Stimulated activated CD8-positive, alpha-beta memory T cell treated with anti-CD3 and anti-CD28 coated beads, Interleukin-4, amount 100 ng/mL, for 24 hours (primary cell): ENCODE measurements around the gene FYB2.

Experiments
- DNase-seq: peaks from one replicate; pipeline ENCODE4 v3.0.0-alpha.2; 2020; ENCODE audit warnings: low read depth

Gene FYB2, protein sequence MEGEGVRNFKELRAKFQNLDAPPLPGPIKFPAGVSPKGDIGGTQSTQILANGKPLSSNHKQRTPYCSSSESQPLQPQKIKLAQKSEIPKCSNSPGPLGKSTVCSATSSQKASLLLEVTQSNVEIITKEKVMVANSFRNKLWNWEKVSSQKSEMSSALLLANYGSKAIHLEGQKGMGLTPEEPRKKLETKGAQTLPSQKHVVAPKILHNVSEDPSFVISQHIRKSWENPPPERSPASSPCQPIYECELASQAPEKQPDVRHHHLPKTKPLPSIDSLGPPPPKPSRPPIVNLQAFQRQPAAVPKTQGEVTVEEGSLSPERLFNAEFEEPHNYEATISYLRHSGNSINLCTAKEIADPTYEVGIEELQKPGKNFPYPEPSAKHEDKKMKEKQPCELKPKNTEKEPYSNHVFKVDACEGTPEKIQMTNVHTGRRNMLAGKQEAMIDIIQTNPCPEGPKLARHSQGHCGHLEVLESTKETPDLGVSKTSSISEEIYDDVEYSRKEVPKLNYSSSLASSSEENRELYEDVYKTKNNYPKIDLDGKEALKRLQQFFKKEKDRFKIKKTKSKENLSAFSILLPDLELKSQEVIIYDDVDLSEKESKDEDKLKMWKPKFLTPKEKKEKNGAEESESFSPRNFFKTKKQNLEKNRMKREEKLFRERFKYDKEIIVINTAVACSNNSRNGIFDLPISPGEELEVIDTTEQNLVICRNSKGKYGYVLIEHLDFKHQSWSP

GRCh38 chr1:56819387-56819899, at the start of gene FYB2:
TSS of gene FYB2 (minus strand) at chr1:56819404. CDS start at chr1:56819290, 114 bp downstream.
- no peak for DNase-seq

GRCh38 chr1:56868761-56869160, 49.6 kb upstream of the FYB2 start:
- no peak for DNase-seq

DNA sequence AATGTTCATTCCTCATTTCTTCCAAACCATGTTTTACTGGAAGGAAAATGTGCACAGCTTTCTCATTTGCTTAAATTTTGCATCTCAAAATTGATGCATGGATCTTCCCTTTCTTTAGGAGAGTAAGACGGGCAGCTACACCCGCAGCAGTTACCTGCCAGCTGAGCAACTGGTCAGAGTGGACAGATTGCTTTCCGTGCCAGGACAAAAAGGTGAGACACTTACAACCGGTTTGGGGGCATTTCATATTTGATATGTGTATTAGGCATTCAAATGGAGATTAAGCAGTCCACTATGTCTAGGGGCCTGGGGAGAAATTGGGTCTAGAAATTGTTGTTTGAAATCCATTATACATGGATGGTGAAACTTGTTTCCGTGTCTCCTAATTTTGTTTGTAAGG, 48.3 kb upstream of the FYB2 start:
- DNase-seq, result no peak

- DNase-seq, result no peak
Observed at GRCh38 chr1:56866656-56867055, 47.5 kb upstream of the FYB2 start.

- DNase-seq, result no peak
Observed at GRCh38 chr1:56864430-56864829, 45.2 kb upstream of the FYB2 start.

- no peak for DNase-seq
Observed at GRCh38 chr1:56863265-56863992, 44.2 kb upstream of the FYB2 start.

DNA sequence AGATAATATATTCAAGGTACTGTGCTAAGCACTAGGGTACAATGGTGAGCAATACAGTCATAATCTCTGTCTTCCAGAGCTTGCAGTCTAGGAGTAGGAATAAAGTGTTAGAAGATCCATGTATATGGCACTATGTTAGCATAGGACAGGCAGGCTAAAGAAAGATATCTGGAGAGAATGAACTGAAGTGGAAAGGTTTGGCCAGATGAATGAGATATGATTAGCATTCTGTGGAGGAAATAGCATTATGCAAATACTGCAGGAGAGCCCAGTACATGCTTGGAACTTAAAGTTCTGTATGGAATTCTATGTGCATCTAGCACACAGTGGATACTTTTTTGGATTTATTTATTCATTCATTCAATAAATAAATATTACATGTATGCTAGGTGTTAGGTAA, 40.1 kb upstream of the FYB2 start:
- no peak for DNase-seq

DNA sequence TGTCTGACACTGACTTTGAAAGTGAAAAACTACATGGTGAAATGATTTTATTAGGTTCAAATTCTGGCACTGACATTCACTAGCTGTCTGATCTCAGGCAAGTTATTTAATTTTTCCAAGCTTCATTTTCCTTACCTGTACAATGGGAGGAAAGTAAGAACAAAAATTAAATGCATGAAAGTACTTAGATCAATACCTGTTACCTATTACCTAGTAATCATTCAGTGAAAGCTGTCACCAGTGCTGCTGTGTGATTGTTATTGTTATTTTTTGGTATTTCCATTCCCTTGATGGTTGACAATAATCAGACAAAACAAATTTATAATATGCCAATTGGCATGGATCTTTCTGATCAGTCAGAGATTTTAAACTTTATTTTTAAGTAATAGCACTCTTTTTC, 37.0 kb upstream of the FYB2 start:
- no peak for DNase-seq

- no peak for DNase-seq
Observed at GRCh38 chr1:56855190-56855589, 36.0 kb upstream of the FYB2 start.

DNA sequence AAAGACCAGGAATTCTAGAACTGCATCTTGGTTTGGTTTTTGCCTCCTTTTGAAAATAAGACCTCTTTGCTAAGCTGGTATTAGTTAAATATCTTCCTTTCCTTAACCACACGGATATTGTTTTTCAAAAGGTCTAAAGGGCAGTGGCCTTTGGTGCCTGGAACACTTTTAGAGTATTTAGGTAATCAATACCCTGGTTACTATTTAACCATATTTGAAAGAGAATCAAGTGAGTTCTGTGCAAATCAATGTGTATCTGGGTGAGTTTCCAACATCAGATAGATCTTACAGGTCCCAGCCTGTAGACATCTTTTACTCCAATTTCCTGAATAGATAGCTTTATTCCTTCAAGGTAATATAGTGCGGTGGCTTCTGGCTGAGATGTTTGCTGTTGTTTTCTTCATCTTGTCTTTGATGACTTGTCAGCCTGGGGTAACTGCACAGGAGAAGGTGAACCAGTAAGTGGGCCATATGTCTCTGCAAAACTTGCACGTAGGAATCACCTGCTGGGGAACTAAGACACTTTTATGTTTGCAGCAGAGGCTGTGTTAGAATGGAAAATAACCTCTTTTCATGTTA, 35.4 kb upstream of the FYB2 start, which contains the start of gene C8A:
C8A (plus strand) TSS at position 277 of the 579 bp plus-strand sequence; CDS start at position 382, 105 bp downstream.
- DNase-seq, result no peak

GRCh38 chr1:56852476-56852875, 33.3 kb upstream of the FYB2 start:
- no peak for DNase-seq

DNA sequence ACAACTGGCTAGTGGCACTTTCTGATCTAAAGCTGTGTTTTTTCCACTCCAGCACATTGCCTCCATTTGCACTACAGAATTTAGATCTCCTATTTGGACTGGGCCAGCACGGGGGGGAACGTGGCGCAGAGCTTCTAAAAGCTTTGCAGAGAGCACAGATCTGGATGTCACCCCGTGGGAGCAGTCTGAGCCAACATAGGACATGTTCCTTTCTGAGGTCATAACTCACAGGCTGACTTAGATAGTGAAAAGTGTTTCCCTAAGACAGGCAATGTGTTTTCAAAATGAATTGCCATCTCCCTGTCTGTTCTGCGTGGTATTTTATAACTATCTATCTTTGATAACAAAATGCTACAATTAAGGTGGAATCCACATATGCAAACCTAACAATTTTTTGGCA, 31.7 kb upstream of the FYB2 start:
- no peak for DNase-seq

- no peak for DNase-seq
Observed at GRCh38 chr1:56850411-56850810, 31.2 kb upstream of the FYB2 start.

DNA sequence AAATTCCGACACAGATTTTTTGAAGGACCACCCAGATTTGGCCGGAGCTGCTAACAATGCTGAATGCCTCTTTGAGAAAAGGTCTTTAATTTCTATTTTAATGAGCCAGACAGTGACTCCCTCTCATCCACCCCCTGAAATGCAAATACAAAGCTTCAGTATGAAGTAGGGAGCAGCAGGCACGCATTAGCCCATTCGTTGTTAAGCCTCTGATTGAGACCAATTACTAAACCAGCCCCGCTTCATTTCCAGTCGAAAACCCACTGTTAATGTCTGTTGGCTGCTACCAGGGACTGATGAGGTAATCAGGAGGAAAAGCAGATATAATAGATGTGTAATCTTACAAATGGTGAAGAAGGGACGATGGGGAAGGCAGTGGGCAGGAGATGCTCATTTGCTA, 30.5 kb upstream of the FYB2 start:
- DNase-seq, result no peak

DNA sequence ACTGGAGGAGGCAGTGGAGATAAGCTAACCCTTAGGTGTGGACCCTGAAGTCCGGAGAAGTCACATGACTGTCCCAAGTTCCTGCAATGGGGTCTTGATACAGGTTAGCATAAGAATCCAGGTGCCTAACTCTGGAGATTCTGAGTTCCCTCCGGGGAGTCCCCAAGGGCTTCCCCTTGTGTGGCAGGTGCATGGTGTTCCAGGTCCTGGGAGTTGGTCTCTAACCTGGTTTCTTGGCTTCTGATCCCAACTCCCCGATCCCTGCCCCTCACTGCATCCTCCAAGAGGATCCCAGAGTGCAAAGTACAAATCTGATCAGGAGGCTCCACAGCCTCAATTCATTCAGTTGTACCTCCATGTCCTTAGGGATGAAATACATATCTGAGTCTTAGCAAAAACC, 26.1 kb upstream of the FYB2 start:
- no peak for DNase-seq

GRCh38 chr1:56844545-56845136, 25.4 kb upstream of the FYB2 start:
- no peak for DNase-seq

- no peak for DNase-seq
Observed at GRCh38 chr1:56843544-56843943, 24.3 kb upstream of the FYB2 start.

DNA sequence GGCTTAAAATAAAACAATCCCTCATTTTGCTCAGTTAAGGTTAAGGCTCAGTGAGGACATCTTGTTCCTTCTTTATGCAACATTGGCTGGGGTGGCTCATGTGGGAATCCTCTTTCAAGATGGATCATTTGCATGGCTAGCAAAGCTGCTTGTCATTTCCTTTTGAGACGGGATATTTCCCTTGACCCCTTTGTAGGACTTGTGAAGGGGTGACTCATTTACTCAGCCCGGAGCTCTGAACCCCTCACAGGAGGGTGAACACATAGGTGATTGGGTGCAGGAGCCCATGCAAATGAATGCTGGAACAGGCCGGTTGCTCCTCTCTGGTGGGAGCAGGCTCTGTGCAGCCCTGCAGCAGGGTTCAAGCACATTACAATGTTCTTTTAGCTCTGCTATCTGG, 19.6 kb upstream of the FYB2 start:
- no peak for DNase-seq

GRCh38 chr1:56837244-56837939, 18.2 kb upstream of the FYB2 start:
- DNase-seq, result no peak

DNA sequence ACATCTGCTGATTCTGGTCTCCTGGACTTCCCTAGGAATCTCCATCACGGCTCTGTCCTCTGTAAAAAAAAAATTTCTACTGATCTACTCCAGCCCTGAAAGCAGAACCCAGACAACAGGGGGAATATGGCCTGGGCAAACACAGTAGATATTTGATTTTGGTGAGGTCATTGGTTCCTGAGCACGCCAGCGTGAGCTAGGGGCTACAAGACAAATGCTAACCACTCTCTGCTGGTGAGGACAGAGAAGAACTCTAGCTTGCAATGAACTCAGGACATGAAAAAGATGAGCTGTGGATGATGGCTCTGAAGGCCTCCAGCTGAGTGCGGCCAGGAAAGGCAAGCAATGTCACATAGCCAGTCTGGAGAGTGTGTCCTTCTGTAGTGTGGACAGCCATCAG, 17.2 kb upstream of the FYB2 start:
- DNase-seq, result no peak

DNA sequence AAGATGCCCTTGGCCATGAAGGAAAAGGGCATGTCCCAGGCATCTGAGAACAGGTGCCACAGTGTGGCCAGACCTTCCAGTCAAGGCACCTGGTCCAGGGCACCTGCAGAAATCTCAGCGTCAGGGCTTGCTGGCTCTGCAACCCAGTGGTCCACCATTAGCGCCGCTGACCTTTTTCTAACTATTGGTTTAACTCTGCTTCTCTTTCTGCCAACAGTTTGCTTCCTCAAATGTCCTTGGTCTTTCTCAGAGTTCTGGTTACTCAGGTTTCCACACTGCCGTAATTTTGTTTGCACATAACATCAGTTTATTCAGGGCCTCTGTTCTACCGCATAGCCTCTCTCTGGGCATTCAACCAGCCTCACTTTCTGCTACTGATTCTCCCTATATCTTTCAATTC, 16.5 kb upstream of the FYB2 start:
- DNase-seq, result no peak
